ENCODE results near the gene SLIT3.

Gene SLIT3

GRCh38 chr5:168818558-168818957, 482.4 kb downstream of the SLIT3 start:
- Histone ChIP-seq H3K79me2 (ENCODE audit: control insufficient read depth, low read length) (no peaks in the 10 kb centered on the region), H3F3A (ENCODE audit: control insufficient read depth, insufficient read depth) (no peaks in the 10 kb centered on the region), H4K20me1 (ENCODE audit: control insufficient read depth, insufficient read depth, low read depth, low read length) (no peaks in the 10 kb centered on the region), H3K9me3 (ENCODE audit: control insufficient read depth, insufficient read depth, low read length) (no peaks in the 10 kb centered on the region), H3K36me3 (ENCODE audit: control insufficient read depth, low read length) (no peaks in the 10 kb centered on the region), H3K27me3 (ENCODE audit: control insufficient read depth, low read length) (no peaks in the 10 kb centered on the region), H3K27ac (ENCODE audit: low read depth, low read length) (no peak overlapping the region), H3K9me2 (replicated peaks; ENCODE audit: control insufficient read depth, low read length) (no peaks in the 10 kb centered on the region), H3K4me3 (ENCODE audit: low read length) (no peak overlapping the region), H3K4me2 (ENCODE audit: low read length) (no peak overlapping the region), H3K4me1 (ENCODE audit: control insufficient read depth, low read length) (no peaks in the 10 kb centered on the region)
- no peak for TF ChIP-seq EZH2phosphoT487 (IDR thresholded peaks at IDR 0.05; ENCODE audit: borderline replicate concordance, low read length)
- no peak for TF ChIP-seq CTCF (IDR thresholded peaks at IDR 0.05; ENCODE audit: low read depth, low read length, poor library complexity, severe bottlenecking)

GRCh38 chr5:168817591-168817990, 483.3 kb downstream of the SLIT3 start:
- Histone ChIP-seq H3K9me2 (replicated peaks; ENCODE audit: control insufficient read depth, low read length) (no peaks in the 10 kb centered on the region), H3K4me1 (ENCODE audit: control insufficient read depth, low read length) (no peaks in the 10 kb centered on the region), H4K20me1 (ENCODE audit: control insufficient read depth, insufficient read depth, low read depth, low read length) (no peaks in the 10 kb centered on the region), H3K27me3 (ENCODE audit: control insufficient read depth, low read length) (no peaks in the 10 kb centered on the region), H3K4me2 (ENCODE audit: low read length) (no peak overlapping the region), H3F3A (ENCODE audit: control insufficient read depth, insufficient read depth) (no peaks in the 10 kb centered on the region), H3K9me3 (ENCODE audit: control insufficient read depth, insufficient read depth, low read length) (no peaks in the 10 kb centered on the region), H3K79me2 (ENCODE audit: control insufficient read depth, low read length) (no peaks in the 10 kb centered on the region), H3K4me3 (ENCODE audit: low read length) (no peak overlapping the region), H3K36me3 (ENCODE audit: control insufficient read depth, low read length) (no peaks in the 10 kb centered on the region), H3K27ac (ENCODE audit: low read depth, low read length) (no peak overlapping the region)
- no peak for TF ChIP-seq EZH2phosphoT487 (IDR thresholded peaks at IDR 0.05; ENCODE audit: borderline replicate concordance, low read length)
- no peak for TF ChIP-seq CTCF (IDR thresholded peaks at IDR 0.05; ENCODE audit: low read depth, low read length, poor library complexity, severe bottlenecking)

GRCh38 chr5:168816661-168817060, 484.3 kb downstream of the SLIT3 start:
- Histone ChIP-seq H3K9me3 (ENCODE audit: control insufficient read depth, insufficient read depth, low read length) (no peaks in the 10 kb centered on the region), H3F3A (ENCODE audit: control insufficient read depth, insufficient read depth) (no peaks in the 10 kb centered on the region), H3K4me2 (ENCODE audit: low read length) (no peak overlapping the region), H3K4me1 (ENCODE audit: control insufficient read depth, low read length) (no peaks in the 10 kb centered on the region), H3K9me2 (replicated peaks; ENCODE audit: control insufficient read depth, low read length) (no peaks in the 10 kb centered on the region), H4K20me1 (ENCODE audit: control insufficient read depth, insufficient read depth, low read depth, low read length) (no peaks in the 10 kb centered on the region), H3K27me3 (ENCODE audit: control insufficient read depth, low read length) (no peaks in the 10 kb centered on the region), H3K36me3 (ENCODE audit: control insufficient read depth, low read length) (no peaks in the 10 kb centered on the region), H3K79me2 (ENCODE audit: control insufficient read depth, low read length) (no peaks in the 10 kb centered on the region), H3K27ac (ENCODE audit: low read depth, low read length) (no peak overlapping the region), H3K4me3 (ENCODE audit: low read length) (no peak overlapping the region)
- no peak for TF ChIP-seq EZH2phosphoT487 (IDR thresholded peaks at IDR 0.05; ENCODE audit: borderline replicate concordance, low read length)
- no peak for TF ChIP-seq CTCF (IDR thresholded peaks at IDR 0.05; ENCODE audit: low read depth, low read length, poor library complexity, severe bottlenecking)

All from DOHH2 (cell line).